ENCODE results near the gene LARP1. TPM values are rescaled to one million over a fixed set of nuclear protein-coding genes. Genes with fewer than 3 reads are reported as not detected.

The LARP1 gene
- total and polyA plus RNA-seq, 2 experiments from 2014 or later: 133 to 302 TPM

DNA sequence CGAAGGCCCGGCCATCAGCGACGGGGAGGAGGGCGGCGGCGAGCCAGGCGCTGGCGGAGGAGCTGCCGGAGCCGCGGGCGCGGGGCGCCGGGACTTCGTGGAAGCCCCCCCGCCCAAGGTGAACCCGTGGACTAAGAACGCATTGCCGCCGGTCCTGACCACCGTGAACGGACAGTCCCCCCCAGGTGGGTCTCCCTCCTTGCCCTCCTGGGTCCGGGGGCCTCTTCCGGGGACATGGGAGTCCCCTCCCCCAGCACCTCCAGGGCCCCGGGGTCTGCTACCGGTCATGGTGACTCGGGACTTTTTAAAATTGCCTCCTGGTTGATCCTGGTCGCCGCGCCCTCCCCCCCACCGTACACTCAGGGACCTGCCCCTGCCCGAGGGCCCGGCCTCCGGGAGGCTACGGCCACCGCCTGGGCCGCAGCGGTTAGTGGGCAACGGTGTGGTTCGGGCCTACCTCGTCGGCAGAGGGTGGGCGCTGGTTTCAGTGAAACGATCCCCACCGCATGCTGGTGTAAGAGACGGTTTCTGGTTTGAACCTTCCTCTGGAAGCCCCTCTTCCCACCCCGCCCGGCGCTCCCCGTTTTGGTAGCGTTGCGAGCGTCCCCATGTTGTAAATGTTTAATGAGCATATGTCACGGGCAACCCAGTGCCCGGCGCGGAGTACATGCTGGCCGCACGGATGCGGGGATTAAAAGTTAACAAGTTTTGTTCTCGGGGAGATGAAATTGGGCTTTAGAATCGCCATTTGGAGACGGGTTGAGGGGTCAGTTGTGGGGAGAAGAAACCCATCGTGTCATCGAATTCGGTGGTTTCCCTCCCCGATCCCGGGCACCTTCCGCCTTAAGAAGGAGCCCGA, 1.1 kb downstream of the LARP1 start:
- TF ChIP-seq ETS1 (IDR thresholded peaks at IDR 0.05) (no peak), ZNF462 (CRISPR knock-in tag; IDR thresholded peaks at IDR 0.05) (no peak), EZH2phosphoT487 (IDR thresholded peaks at IDR 0.05; ENCODE audit: unreplicated experiment) (no peak), STAT1 (IDR thresholded peaks at IDR 0.05; ENCODE audit: unreplicated experiment) (no peak), POLR2AphosphoS5 (IDR thresholded peaks at IDR 0.05; ENCODE audit: low read depth) (peak; percentile 40), REST (IDR thresholded peaks at IDR 0.05; ENCODE audit: unreplicated experiment) (no peak)
- peaks cover 31% of the 10 kb centered on the region for H4K20me1 ChIP-seq (replicated peaks; ENCODE audit: insufficient read depth)
- Mint-ChIP-seq H3K4me3 (peak overlapping the region; percentile 98), H3K9me3 (peaks cover 4% of the 10 kb centered on the region; the same call in 2 of the 3 replicates), H3K4me1 (peaks cover 48% of the 10 kb centered on the region), H3K27ac (peak overlapping the region; percentile 98), H3K27me3 (ENCODE audit: insufficient read depth, low read depth, poor library complexity) (peaks cover 9% of the 10 kb centered on the region), H3K36me3 (ENCODE audit: low read depth) (peaks cover 8% of the 10 kb centered on the region)
- H3K4me1 ChIP-seq (ENCODE audit: insufficient read depth): peaks cover 52% of the 10 kb centered on the region
- H3K27me3 ChIP-seq (ENCODE audit: insufficient read depth): no peaks in the 10 kb centered on the region
- peaks cover 12% of the 10 kb centered on the region for H3F3A ChIP-seq (replicated peaks; ENCODE audit: low read depth)
- no peak overlapping the region for H2AFZ ChIP-seq
- no peak for DNase-seq (ENCODE audit: low spot score)
- H3K27ac ChIP-seq (ENCODE audit: low read depth): peak overlapping the region; percentile 91
- H3K9me2 ChIP-seq (ENCODE audit: insufficient read depth): no peaks in the 10 kb centered on the region
- no peak for ATAC-seq
- peak overlapping the region; percentile 100 for H3K4me3 ChIP-seq
- peak overlapping the region; percentile 95 for H3K4me2 ChIP-seq
- no peaks in the 10 kb centered on the region for H3K36me3 ChIP-seq (ENCODE audit: insufficient read depth)
- peaks cover 76% of the 10 kb centered on the region for H3K79me2 ChIP-seq (replicated peaks; ENCODE audit: insufficient read depth)

Data from GM23338 (cell line).